Mesothelial cell of epicardium (in vitro differentiated cells): Measurements from ENCODE around the gene NME8. TPM values are rescaled to one million over a fixed set of nuclear protein-coding genes. Genes with fewer than 3 reads are reported as not detected.

Source experiments
- DNase-seq, 2 experiments: peaks; one replicate each; pipeline ENCODE4 v3.0.0; 2021; ENCODE audit warnings: low spot score in 2 of 2; ENCODE audit not compliant: unreplicated experiment in 2 of 2
- H3K27ac Mint-ChIP-seq: 2 replicates; pipeline ENCODE4 v1.8.0; 2021; ENCODE audit warnings: mixed read lengths
- H3K27me3 Mint-ChIP-seq: 2 replicates; pipeline ENCODE4 v1.8.0; 2021; ENCODE audit warnings: low read depth, mixed read lengths
- H3K36me3 Mint-ChIP-seq: 2 replicates; pipeline ENCODE4 v1.8.0; 2021; ENCODE audit warnings: mixed read lengths
- H3K4me1 Mint-ChIP-seq: 2 replicates; pipeline ENCODE4 v1.8.0; 2021; ENCODE audit warnings: mixed read lengths
- H3K4me3 Mint-ChIP-seq: 2 replicates; pipeline ENCODE4 v1.8.0; 2021; ENCODE audit warnings: mild to moderate bottlenecking, moderate library complexity, mixed read lengths
- H3K9me3 Mint-ChIP-seq: 2 replicates; pipeline ENCODE4 v1.8.0; 2021; ENCODE audit warnings: mixed read lengths
- total RNA-seq: library from RNA; stranded (reverse); gene quantifications from 3 replicates; pipeline ENCODE4 v1.2.1, GENCODE V29; 2021
- TF ChIP-seq, protein P1 (sequence below): fragments of 200-600 bp; sonication (generic); IDR thresholded peaks from one replicate; pipeline ENCODE4 v1.5.0; 2021; ENCODE audit warnings: antibody characterized with exemption; ENCODE audit not compliant: unreplicated experiment

NME8 gene
- total RNA-seq, 1 donor from 2014 or later = 1.1 TPM

- no peak for DNase-seq
- Mint-ChIP-seq H3K9me3 (no peaks in the 10 kb centered on the region), H3K36me3 (peaks cover 3% of the 10 kb centered on the region), H3K27me3 (no peaks in the 10 kb centered on the region), H3K4me1 (peaks cover 12% of the 10 kb centered on the region), H3K27ac (no peak overlapping the region), H3K4me3 (no peak overlapping the region)
- TF ChIP-seq, protein P1, sequence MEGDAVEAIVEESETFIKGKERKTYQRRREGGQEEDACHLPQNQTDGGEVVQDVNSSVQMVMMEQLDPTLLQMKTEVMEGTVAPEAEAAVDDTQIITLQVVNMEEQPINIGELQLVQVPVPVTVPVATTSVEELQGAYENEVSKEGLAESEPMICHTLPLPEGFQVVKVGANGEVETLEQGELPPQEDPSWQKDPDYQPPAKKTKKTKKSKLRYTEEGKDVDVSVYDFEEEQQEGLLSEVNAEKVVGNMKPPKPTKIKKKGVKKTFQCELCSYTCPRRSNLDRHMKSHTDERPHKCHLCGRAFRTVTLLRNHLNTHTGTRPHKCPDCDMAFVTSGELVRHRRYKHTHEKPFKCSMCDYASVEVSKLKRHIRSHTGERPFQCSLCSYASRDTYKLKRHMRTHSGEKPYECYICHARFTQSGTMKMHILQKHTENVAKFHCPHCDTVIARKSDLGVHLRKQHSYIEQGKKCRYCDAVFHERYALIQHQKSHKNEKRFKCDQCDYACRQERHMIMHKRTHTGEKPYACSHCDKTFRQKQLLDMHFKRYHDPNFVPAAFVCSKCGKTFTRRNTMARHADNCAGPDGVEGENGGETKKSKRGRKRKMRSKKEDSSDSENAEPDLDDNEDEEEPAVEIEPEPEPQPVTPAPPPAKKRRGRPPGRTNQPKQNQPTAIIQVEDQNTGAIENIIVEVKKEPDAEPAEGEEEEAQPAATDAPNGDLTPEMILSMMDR = no peak
These were observed 99.5 kb downstream of the NME8 start for GRCh38 chr7:37947941-37948210.

Other genes starting within 250 kb of the NME8 start
- gene GPR141, start 164.8 kb upstream of the NME8 start, total RNA-seq = 0.49 to 1.0 TPM (median 0.59 TPM) in 3 replicates
- gene SFRP4, start 68.2 kb downstream of the NME8 start, total RNA-seq = 5.7 to 6.6 TPM (median 6.4 TPM) in 3 replicates
- gene EPDR1, start 72.0 kb downstream of the NME8 start, total RNA-seq = 5.8 to 6.2 TPM (median 6.0 TPM) in 3 replicates